Effector CD4-positive, alpha-beta T cell (primary cell): ENCODE results near the gene NDUFS8.
A peak's percentile ranks its signal among the peaks of the same experiment; 100 is the strongest.

Experiments used
- DNase-seq: peaks from one replicate; pipeline ENCODE4 v3.0.0-alpha.2; 2020

Gene NDUFS8

DNA sequence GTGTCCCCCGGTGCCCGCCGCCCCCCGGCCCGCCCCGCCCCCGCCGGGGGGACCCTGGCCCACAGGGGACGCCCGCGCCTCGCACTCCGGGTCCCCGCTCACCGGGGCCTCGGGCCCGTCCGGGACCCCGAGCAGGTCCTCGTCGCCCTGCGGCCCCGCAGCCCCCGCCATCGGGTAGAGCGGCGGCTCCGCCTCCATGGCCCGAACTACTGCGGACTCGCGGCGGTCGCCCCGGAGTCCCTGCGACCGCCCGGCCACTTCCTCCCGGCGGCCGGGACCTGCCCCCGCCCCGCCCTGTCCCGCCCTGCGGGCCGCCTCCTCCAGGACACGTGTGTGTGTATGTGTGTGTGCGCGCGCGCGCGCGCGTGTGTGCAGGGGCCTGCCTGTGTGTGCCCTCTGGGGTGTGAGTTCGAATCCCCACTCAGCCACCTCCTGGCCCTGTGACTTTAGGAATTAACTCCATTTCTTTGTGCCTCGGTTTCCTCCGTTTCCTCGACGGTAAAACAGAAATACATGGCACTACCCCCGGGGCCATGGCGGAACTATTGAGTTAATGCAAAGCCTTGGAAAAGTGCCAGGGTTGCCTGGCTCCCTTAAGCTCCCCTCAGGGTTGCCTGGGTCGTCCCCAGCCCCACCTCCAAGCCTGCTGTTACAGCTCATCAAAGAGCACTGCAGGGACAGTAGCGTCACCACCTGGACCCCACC lies 26.5 kb upstream of the NDUFS8 start, which contains the start of gene UNC93B1:
Gene UNC93B1, minus strand, starts transcription at position 252 of the 705 bp plus-strand sequence. Its CDS starts 54 bp downstream, at position 198.
- peak; percentile 56 for DNase-seq

- no peak for DNase-seq
Observed at GRCh38 chr11:68004551-68005335, 25.7 kb upstream of the NDUFS8 start.

DNA sequence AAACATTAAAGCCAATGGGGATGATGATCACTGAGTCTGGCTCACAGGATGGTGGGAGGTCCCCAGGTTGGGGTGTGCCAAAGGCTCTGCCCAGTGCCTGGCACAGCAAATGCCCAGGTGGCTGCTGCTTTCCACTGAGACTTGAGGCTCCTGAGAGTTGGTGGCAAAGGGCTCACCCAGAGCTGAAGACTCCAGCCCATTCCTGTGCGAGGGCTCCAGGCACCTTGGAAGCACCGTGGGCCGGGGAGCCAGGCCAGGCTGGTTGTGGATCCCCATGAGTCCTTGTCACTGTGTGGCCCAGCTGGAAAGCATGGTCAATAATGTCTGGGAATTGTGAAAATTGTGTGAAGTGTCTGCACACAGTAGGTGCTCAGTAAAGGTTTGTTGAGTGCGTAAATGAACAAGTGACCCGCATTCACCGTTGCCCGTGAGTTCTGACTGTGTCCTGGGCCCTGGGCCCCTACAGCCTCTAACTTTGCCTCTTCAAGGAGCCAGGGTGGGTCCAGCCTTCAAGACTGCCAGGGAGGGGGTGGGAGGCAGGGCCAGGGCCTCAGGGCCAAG lies 23.8 kb upstream of the NDUFS8 start:
- DNase-seq: no peak

- DNase-seq: no peak
Observed at GRCh38 chr11:68007498-68008380, 22.7 kb upstream of the NDUFS8 start.

GRCh38 chr11:68008381-68009337 lies 21.8 kb upstream of the NDUFS8 start:
- DNase-seq: no peak

DNA sequence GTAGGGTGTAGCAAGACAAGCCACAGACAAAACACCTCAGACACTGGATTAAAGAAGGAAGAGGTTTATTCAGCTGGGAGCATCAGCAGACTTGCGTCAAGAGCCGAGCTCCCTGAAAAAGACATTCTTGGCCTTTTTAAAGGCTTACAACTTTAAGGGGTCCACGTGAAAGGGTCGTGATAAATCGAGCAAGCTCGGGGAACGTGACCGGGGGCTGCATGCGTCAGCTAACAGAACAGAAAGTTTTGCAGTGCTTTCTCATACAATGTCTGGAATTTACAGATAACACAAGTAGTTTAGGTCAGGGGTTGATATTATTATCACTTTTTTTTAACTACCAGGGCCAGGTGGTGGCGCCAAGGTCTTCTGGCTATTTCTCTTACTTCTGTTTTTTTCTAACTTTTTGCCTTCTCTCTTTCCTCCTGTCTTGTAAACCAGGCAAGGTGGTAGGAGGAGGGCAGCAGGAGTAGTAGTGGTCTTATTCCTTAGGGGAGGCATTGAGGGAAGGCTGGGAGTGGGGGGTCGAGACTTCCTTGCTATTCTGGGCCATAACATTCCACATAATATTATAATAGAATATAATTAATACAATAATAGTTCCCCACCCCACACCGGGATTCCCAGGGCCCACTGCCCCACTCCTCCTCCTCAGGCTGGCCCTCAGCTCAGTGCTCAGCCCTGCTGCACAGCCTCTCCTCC lies 20.9 kb upstream of the NDUFS8 start:
- no peak for DNase-seq

DNA sequence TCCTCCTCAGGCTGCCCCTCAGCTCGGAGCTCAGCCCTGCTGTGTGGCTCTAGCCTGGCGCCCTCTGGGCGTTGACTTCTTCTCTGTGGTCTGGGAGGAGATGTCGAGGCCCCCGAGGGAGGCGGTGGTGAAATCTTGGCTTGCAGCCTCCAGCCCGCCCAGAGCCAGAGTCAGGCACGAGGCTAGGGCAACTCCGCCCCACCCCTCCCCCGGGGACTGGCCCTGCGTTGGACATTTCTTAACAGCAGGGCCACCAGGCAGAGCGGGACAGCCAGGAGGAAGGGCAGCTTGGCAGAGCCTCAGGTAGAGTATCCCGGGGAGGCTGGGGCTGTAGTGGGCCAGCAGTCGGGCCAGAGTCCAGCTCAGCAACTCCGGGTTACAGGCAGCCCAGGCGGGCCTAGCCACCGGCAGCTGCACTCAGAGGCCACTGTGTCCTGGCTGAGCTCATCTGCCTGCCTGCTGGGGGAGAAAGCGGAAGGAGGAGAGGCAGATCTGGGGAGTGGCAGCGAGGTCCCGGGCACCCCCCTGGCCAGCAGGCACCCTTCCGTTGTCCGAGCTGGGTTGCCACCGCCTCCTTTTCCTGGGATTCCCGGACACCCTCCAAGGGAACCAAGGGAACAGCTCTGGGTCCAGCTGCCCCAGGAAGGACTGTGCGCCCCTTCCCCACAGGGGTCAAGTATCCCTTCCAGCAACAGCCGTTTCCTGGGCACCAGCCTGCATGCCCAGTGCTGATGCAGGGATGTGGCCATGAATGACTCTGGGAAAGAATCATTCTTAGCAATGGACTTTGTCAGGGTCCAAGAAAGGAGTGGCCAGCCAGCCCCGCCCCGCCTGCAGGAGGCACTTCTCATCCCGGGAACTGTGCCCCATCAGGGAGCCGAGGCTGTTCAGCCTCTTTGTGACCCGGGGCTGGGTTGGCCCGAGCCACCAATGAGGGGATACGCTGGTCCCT lies 20.1 kb upstream of the NDUFS8 start, which contains the start of gene ALDH3B1:
Gene ALDH3B1, plus strand, starts transcription at position 238 of the 952 bp plus-strand sequence. CDS start 4,971 bp downstream, outside the sequence.
- DNase-seq: no peak

DNA sequence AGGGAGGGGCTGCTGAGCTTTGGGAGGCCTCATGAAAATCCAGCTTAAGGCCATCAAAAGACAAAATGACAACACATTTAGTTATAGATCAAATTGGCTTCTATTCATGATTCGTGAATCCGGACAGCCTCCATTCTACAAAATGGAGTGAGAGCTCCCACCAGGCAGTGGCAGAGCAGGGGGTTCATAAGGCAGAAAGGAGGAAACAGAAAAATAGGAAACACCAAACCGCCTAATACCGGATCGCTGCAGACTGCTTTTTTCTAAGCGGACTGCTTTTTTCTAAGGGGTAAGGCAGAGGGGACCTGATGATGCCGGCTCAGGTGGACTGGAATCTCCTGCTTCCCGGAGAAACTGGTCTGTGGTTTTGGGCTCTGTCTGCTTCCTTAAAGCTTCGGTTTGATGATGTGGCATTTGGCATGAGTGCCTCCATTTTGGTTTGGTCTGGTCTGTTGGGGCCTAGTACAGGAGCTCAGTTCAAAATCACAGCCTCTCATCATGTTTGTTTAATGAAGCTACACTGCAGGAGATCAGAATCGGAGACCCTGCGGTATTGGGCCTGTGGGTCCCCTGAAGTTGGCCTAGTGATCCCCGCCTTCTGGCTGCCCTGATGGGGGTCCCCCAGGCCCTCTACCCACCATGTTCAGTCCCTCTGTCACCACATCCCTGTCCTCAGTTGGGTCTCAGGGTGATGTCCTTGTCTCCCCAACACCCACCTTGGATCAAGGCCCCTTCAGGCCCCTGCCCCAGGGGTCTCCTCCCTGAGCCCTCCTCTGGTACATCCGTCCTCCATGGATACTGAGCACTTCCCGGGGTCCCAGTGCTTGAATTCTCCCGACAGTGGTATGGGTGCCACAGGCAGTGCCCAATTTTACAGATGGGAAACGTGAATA lies 19.2 kb upstream of the NDUFS8 start:
- no peak for DNase-seq

DNA sequence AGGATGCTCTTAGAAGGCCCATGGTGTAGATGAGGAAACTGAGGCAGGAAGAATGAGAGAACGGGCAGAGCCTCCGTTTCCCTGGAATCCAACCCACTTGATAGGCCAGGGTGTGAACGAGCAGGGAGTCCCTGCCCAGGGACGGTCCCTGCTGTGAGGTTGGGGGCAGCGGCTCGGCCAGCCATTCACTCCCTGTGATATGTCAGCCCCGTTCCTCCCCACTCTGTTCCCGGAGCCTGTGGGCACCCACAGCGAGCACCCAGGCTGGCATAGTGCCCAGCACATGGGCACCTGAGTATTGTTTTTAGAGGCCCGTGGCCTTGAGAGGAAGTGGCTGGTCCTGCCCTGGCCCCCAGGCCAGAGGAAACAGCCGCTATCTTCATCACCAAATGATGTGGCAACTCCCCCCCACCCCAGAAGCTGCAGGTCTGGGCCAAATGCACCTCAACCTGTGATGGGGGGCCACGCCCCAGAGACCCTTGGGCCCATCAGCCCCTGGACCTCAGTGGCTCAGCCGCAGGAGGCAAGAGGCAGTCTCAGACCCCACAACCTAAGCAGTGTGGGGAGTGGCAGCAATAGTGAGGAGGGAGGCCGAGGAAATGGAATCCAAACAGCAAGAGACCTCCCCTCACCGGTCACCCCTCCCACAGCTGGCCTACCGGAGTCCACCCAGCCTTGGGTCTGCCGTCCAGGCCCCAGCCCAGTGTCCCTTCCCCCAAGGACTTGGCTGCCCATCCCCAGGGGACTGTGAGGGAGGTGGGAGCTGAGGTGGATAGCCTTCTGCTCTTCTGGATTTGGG lies 18.2 kb upstream of the NDUFS8 start:
- no peak for DNase-seq

DNA sequence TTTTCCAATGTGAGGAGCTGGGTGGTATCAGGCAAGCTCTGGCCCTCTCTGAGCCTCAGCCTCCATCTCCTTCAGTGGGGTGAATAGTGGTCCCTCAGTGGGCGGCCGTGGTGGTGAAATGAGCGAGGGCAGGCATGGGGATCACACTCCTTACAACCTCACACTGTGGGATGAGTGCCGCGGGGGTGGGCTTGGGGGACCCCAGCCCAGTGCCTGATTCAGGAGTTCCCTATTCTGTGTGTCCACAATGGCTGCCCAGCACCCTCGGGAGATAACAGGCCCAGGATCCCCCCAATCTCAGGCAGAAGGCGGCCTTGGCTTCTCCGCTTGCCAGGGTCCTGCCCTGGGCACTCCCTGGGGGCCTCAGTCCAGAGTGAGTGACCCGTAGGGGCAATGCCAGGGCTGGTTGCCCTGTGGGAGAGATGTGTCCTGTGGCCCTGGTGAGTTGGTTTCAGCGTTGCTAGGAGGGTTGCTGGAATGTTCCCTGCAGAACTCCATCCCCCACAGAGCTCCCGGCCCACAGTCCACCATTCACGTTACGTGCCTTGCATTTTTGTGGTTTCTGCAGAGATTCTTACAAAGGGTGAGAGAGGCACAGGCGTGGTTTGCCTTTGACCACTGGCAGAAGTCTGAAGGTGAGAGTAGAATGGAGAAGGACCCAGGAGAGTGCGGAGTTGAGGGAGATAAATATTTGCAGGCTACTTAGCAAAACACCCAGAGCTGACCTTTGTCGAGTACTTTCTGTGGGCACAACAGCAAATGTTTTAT lies 17.5 kb upstream of the NDUFS8 start:
- DNase-seq: no peak

DNA sequence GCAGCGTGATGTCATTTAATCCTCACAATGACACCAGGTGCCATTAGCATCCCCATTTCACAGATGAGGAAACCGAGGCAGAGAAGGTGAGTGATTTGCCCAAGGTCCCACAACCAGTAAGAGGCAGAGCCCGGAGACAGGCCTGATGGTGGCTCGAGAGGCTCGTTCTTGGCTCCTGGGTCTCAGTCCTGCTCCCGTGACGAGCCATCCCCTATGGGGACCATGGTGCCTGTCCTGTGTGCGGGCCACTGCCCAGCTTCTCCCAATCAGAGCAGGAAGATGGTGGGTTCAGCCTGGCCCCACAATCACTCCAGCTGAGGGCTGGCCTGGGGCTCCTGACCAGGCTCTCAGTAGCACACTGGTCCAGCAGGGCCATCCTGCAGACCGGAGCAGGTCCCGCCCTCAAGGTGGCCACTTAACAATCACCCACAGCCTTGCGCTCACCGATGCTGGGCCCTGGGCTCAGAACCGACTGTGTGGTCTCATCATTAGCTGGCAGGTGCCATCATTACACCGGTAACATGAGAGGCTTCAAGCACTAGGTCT lies 16.8 kb upstream of the NDUFS8 start:
- no peak for DNase-seq

- no peak for DNase-seq
Observed at GRCh38 chr11:68014157-68014946, 16.1 kb upstream of the NDUFS8 start.

GRCh38 chr11:68014947-68015447 lies 15.5 kb upstream of the NDUFS8 start:
- DNase-seq: no peak

- no peak for DNase-seq
Observed at GRCh38 chr11:68015467-68015866, 15.0 kb upstream of the NDUFS8 start.

DNA sequence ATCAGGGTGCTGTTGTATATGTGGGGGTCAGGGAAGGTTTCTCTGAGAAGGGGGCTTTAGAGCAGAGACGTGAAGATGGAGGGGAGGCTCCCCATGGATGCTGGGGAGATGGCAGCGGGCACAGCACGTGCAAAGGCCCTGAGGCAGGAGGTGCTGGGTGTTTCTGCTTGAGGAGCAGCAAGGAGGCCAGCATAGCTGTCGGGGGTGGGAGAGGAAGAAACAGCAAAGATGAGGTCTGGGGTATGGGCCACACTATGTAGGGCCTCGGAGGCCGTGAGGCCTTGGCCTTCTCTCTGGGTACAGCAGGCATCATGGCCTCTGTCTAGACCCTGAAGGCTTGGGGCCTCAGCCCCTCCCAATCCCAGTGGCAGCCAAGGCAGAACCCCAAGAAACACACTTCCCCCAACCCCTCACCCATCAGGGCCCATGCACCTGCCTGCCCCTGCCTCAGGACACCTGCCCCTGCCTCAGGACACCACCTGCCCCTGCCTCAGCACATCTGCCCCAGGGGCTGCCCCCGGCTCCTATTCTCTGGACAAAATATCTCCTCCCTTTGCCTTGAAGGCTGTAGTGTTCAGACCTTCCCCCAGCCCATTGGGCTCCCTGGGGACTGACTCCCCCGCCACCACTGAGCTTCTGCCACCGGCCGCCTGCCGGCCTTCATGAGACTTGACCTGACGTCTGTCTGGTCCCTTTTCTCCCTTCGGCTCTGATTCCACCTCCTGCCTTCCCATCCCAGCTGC lies 14.1 kb upstream of the NDUFS8 start:
- no peak for DNase-seq
